ENCODE results near the gene SHROOM3.
"Not testable (repeated sequence)": the region's sequence is repeated elsewhere in the genome, so short reads cannot be mapped to it uniquely, and the experiment has no call there.

The SHROOM3 gene

GRCh38 chr4:76434901-76435527 is at the start of gene SHROOM3:
Gene SHROOM3, plus strand, starts transcription at chr4:76435229. Its CDS starts 824 bp downstream, at chr4:76436053.
- no peak for DNase-seq (ENCODE audit: low read depth)

- DNase-seq (ENCODE audit: low read depth): no peak
Measured at GRCh38 chr4:76385974-76386373, 49.1 kb upstream of the SHROOM3 start.

GRCh38 chr4:76386566-76387305 is 48.3 kb upstream of the SHROOM3 start:
- no peak for DNase-seq (ENCODE audit: low read depth)

- DNase-seq (ENCODE audit: low read depth): no peak
Measured at GRCh38 chr4:76388160-76388908, 46.7 kb upstream of the SHROOM3 start.

GRCh38 chr4:76401654-76402053 is 33.4 kb upstream of the SHROOM3 start:
- DNase-seq (ENCODE audit: low read depth): no peak

- no peak for DNase-seq (ENCODE audit: low read depth)
Measured at GRCh38 chr4:76406081-76406480, 28.9 kb upstream of the SHROOM3 start.

GRCh38 chr4:76407440-76408119 is 27.4 kb upstream of the SHROOM3 start:
- DNase-seq (ENCODE audit: low read depth): no peak

GRCh38 chr4:76410636-76411035 is 24.4 kb upstream of the SHROOM3 start:
- DNase-seq (ENCODE audit: low read depth): no peak

GRCh38 chr4:76420188-76420761 is 14.8 kb upstream of the SHROOM3 start:
- no peak for DNase-seq (ENCODE audit: low read depth)

- no peak for DNase-seq (ENCODE audit: low read depth)
Measured at GRCh38 chr4:76420762-76421581, 14.1 kb upstream of the SHROOM3 start, which contains the start of gene CCDC158. Gene CCDC158, minus strand, starts transcription at chr4:76421141. Its CDS starts 17,934 bp downstream, at chr4:76403207.

GRCh38 chr4:76423159-76423558 is 11.9 kb upstream of the SHROOM3 start:
- DNase-seq (ENCODE audit: low read depth): not testable (repeated sequence)

GRCh38 chr4:76426272-76426671 is 8.8 kb upstream of the SHROOM3 start:
- no peak for DNase-seq (ENCODE audit: low read depth)

- no peak for DNase-seq (ENCODE audit: low read depth)
Measured at GRCh38 chr4:76429636-76430035, 5.4 kb upstream of the SHROOM3 start.

- no peak for DNase-seq (ENCODE audit: low read depth)
Measured at GRCh38 chr4:76430519-76431388, 4.3 kb upstream of the SHROOM3 start.

- DNase-seq (ENCODE audit: low read depth): no peak
Measured at GRCh38 chr4:76435528-76436319, 695 bp downstream of the SHROOM3 start.

- no peak for DNase-seq (ENCODE audit: low read depth)
Measured at GRCh38 chr4:76439491-76439890, 4.5 kb downstream of the SHROOM3 start.

GRCh38 chr4:76441881-76442280 is 6.9 kb downstream of the SHROOM3 start:
- no peak for DNase-seq (ENCODE audit: low read depth)

- no peak for DNase-seq (ENCODE audit: low read depth)
Measured at GRCh38 chr4:76442807-76443206, 7.8 kb downstream of the SHROOM3 start.

GRCh38 chr4:76443376-76443775 is 8.3 kb downstream of the SHROOM3 start:
- DNase-seq (ENCODE audit: low read depth): no peak
